SK-N-SH (cell line): Measurements from ENCODE around the gene MEGF8. TPM values are rescaled to one million over a fixed set of nuclear protein-coding genes. Genes with fewer than 3 reads are reported as not detected.

Source experiments
- CTCF ChIA-PET: fragments of 300-600, 350-600 bp; formaldehyde crosslinking; extraction: SDS; loops from one replicate; lab custom pipeline; 2021; lab: Yijun Ruan, JAX
- POLR2A ChIA-PET: fragments of 350-600 bp; sonication (Branson Sonifier 250); formaldehyde crosslinking; extraction: SDS; loops from one replicate; lab custom pipeline; 2020; ENCODE audit warnings: antibody characterized with exemption, inconsistent platforms; lab: Yijun Ruan, JAX
- DNase-seq: peaks from one replicate; pipeline ENCODE4 v3.0.0; 2012
- H2AFZ ChIP-seq: fragments of 200-600 bp; sonication (generic); 2 replicates; pipeline ENCODE4 v1.8.1; 2016; ENCODE audit warnings: antibody characterized with exemption, mild to moderate bottlenecking, low read depth
- H3F3A ChIP-seq: fragments of 200-600 bp; sonication (generic); replicated peaks from 2 replicates; pipeline ENCODE3; 2016; ENCODE audit warnings: antibody characterized with exemption, mild to moderate bottlenecking; ENCODE audit not compliant: insufficient read depth
- H3K27ac ChIP-seq, 2 experiments: fragments of 200-500 bp in 1 of 2; fragments of 200-600 bp in 1 of 2; sonication (Bioruptor generic) in 1 of 2; sonication (generic), shearing (Covaris generic) in 1 of 2; 2 replicates each; pipeline versions ENCODE4 v1.5.1 to v1.6.1; 2014 to 2016; ENCODE audit warnings: low read depth in 2 of 2, inconsistent platforms in 1 of 2, low read length in 1 of 2, mild to moderate bottlenecking in 1 of 2, mixed read lengths in 1 of 2
- H3K27me3 ChIP-seq: fragments of 200-600 bp; sonication (generic), shearing (Covaris generic); 2 replicates; pipeline ENCODE4 v1.6.1; 2016; ENCODE audit warnings: mixed run types; ENCODE audit not compliant: insufficient read depth
- H3K36me3 ChIP-seq, 2 experiments: fragments of 200-500 bp in 1 of 2; fragments of 200-600 bp in 1 of 2; sonication (Bioruptor generic) in 1 of 2; sonication (generic) in 1 of 2; replicated peaks in 1 of 2; 2 replicates each; pipeline versions ENCODE3 to v1.5.1; 2014 to 2016; ENCODE audit warnings: low read length in 1 of 2, mild to moderate bottlenecking in 1 of 2; ENCODE audit not compliant: insufficient read depth in 2 of 2, control insufficient read depth in 1 of 2
- H3K4me1 ChIP-seq, 2 experiments: fragments of 200-500 bp in 1 of 2; fragments of 200-600 bp in 1 of 2; sonication (Bioruptor generic) in 1 of 2; sonication (generic), shearing (Covaris generic) in 1 of 2; 2 replicates each; pipeline versions ENCODE4 v1.5.1 to v1.6.1; 2014 to 2016; ENCODE audit warnings: low read depth in 1 of 2, low read length in 1 of 2, mixed run types in 1 of 2; ENCODE audit not compliant: insufficient read depth in 2 of 2, control insufficient read depth in 1 of 2
- H3K4me2 ChIP-seq: fragments of 200-600 bp; sonication (generic), shearing (Covaris generic); 2 replicates; pipeline ENCODE4 v1.6.1; 2017; ENCODE audit warnings: mixed run types
- H3K4me3 ChIP-seq, 2 experiments: fragments of 200-500 bp in 1 of 2; fragments of 200-600 bp in 1 of 2; sonication (Bioruptor generic) in 1 of 2; sonication (generic), shearing (Covaris generic) in 1 of 2; 2 replicates each; pipeline versions ENCODE4 v1.5.1 to v1.8.1; 2014 to 2016; ENCODE audit warnings: low read depth in 2 of 2, inconsistent platforms in 1 of 2, low read length in 1 of 2, mild to moderate bottlenecking in 1 of 2, mixed read lengths in 1 of 2, moderate library complexity in 1 of 2
- H3K79me2 ChIP-seq: fragments of 200-600 bp; sonication (generic); 2 replicates; pipeline ENCODE4 v1.8.1; 2017; ENCODE audit warnings: mild to moderate bottlenecking; ENCODE audit not compliant: insufficient read depth
- H3K9ac ChIP-seq: fragments of 200-600 bp; sonication (generic); 2 replicates; pipeline ENCODE4 v1.6.1; 2017; ENCODE audit warnings: mixed run types
- H3K9me2 ChIP-seq: fragments of 200-600 bp; sonication (generic); 2 replicates; pipeline ENCODE4 v1.6.1; 2017; ENCODE audit warnings: mixed run types
- H3K9me3 ChIP-seq: fragments of 200-600 bp; sonication (generic); 2 replicates; pipeline ENCODE4 v1.6.1; 2017; ENCODE audit warnings: mixed run types, mild to moderate bottlenecking, moderate library complexity
- H4K20me1 ChIP-seq: fragments of 200-600 bp; sonication (generic); 2 replicates; pipeline ENCODE4 v1.6.1; 2017; ENCODE audit warnings: mild to moderate bottlenecking, mixed run types; ENCODE audit not compliant: insufficient read depth
- CHD2 ChIP-seq: fragments of 150-350 bp; IDR thresholded peaks from 2 replicates; pipeline ENCODE4 v1.6.1; 2018; ENCODE audit warnings: low read length; ENCODE audit not compliant: partially characterized antibody
- CTCF ChIP-seq: fragments of 200-600 bp; sonication (generic); IDR thresholded peaks from 2 replicates; pipeline ENCODE4 v1.6.1; 2017; ENCODE audit warnings: antibody characterized with exemption, mild to moderate bottlenecking, moderate library complexity
- EP300 ChIP-seq, 2 experiments: IDR thresholded peaks; 2 replicates each; pipeline versions ENCODE4 v1.4.0 to v1.6.1; 2012; ENCODE audit warnings: borderline replicate concordance in 1 of 2, low read depth in 1 of 2, low read length in 1 of 2
- FOXJ3 ChIP-seq: sonication (generic); formaldehyde crosslinking; IDR thresholded peaks from 2 replicates; pipeline ENCODE4 v1.5.1; 2020; ENCODE audit warnings: mild to moderate bottlenecking, missing genetic modification reagents
- FOXM1 ChIP-seq: IDR thresholded peaks from 2 replicates; pipeline ENCODE4 v1.4.0; 2012; ENCODE audit warnings: low read depth, mild to moderate bottlenecking
- GATA2 ChIP-seq: sonication (generic); formaldehyde crosslinking; IDR thresholded peaks from 2 replicates; pipeline ENCODE4 v1.5.0; 2020; ENCODE audit warnings: mild to moderate bottlenecking, missing genetic modification reagents
- IRF3 ChIP-seq: fragments of 150-350 bp; IDR thresholded peaks from 2 replicates; pipeline ENCODE4 v1.6.1; 2016; ENCODE audit warnings: mild to moderate bottlenecking, low read depth, low read length
- JUND ChIP-seq: IDR thresholded peaks from 2 replicates; pipeline ENCODE4 v1.4.0; 2012
- MEF2A ChIP-seq: IDR thresholded peaks from 2 replicates; pipeline ENCODE4 v1.4.0; 2012; ENCODE audit warnings: low read depth, borderline replicate concordance
- NFIC ChIP-seq: IDR thresholded peaks from 2 replicates; pipeline ENCODE4 v1.4.0; 2012; ENCODE audit warnings: borderline replicate concordance
- PBX3 ChIP-seq: IDR thresholded peaks from 2 replicates; pipeline ENCODE4; 2012
- RFX5 ChIP-seq: IDR thresholded peaks from 2 replicates; pipeline ENCODE4 v1.6.1; 2012; ENCODE audit warnings: mild to moderate bottlenecking, improper control_type of control experiment, low read length
- SIN3A ChIP-seq: IDR thresholded peaks from 2 replicates; pipeline ENCODE4 v1.6.1; 2012; ENCODE audit warnings: low read depth, mild to moderate bottlenecking, low read length, moderate library complexity, borderline replicate concordance
- TAF1 ChIP-seq: IDR thresholded peaks from 2 replicates; pipeline ENCODE4 v1.6.1; 2012; ENCODE audit warnings: low read depth, mild to moderate bottlenecking, low read length, moderate library complexity, borderline replicate concordance
- TCF12 ChIP-seq: IDR thresholded peaks from 2 replicates; pipeline ENCODE4 v1.4.0; 2012
- TEAD4 ChIP-seq: IDR thresholded peaks from 2 replicates; pipeline ENCODE4 v1.4.0; 2012; ENCODE audit warnings: mild to moderate bottlenecking, borderline replicate concordance; ENCODE audit not compliant: insufficient read depth
- USF2 ChIP-seq: fragments of 150-350 bp; IDR thresholded peaks from 2 replicates; pipeline ENCODE4 v1.6.1; 2017; ENCODE audit warnings: antibody characterized with exemption, low read length, low read depth, borderline replicate concordance
- YY1 ChIP-seq: IDR thresholded peaks from 2 replicates; pipeline ENCODE4 v1.4.0; 2012; ENCODE audit warnings: low read depth, mild to moderate bottlenecking
- ZBTB33 ChIP-seq: IDR thresholded peaks from 2 replicates; pipeline ENCODE4 v1.4.0; 2012; ENCODE audit warnings: low read depth, borderline replicate concordance
- WGBS: methylation state at CpG from one replicate; pipeline ENCODE4 v1.1.6; 2017; ENCODE audit warnings: low lambda C conversion rate; 5-methylcytosine and 5-hydroxymethylcytosine counted together
- polyA plus RNA-seq, 3 experiments: library from polyadenylated mRNA; depleted of rRNA; stranded (reverse); fragments of >200 nt; gene quantifications; 2 replicates each; pipeline ENCODE4 v1.2.3, GENCODE V29; 2012

MEGF8 gene
- polyA plus RNA-seq, 1 of the 3 experiments (the other 2 are of a cell fraction) = 19.1 TPM

- Histone ChIP-seq H3K4me3 (peak overlapping the region in 1 of 2 experiments; percentile 58; a peak in 1 of 4 replicates), H4K20me1 (peaks cover 24% of the 10 kb centered on the region), H3K4me1 (peaks cover 51 to 66% of the 10 kb centered on the region in 2 experiments), H2AFZ (no peak overlapping the region), H3K79me2 (peaks cover 64% of the 10 kb centered on the region), H3K27ac (peak overlapping the region; percentile 93 to 96), H3K27me3 (no peaks in the 10 kb centered on the region), H3F3A (peaks cover 41% of the 10 kb centered on the region), H3K9ac (peak overlapping the region; percentile 65; the same call in 1 of the 2 replicates), H3K4me2 (peak overlapping the region; percentile 97)
- ChIA-PET POLR2A (no interaction called here), CTCF (interaction anchor here (1.1 to 7.1 kb wide), 2 partner anchors 14 to 37 kb away, joined by 3 to 205 read pairs; partner anchors contain the start of gene GSK3A)
- DNase-seq = no peak
- WGBS = 60% methylated on average over 3 of the region's 4 CpGs
- no peak for TF ChIP-seq FOXM1
- TF ChIP-seq CHD2 = no peak
- no peak for TF ChIP-seq JUND
- TF ChIP-seq FOXJ3 (CRISPR knock-in tag) = no peak
- no peak for TF ChIP-seq PBX3
- no peak for TF ChIP-seq SIN3A
- TF ChIP-seq, all 33 proteins: peak for 0
- Histone ChIP-seq H3K36me3 (peaks cover 5 to 12% of the 10 kb centered on the region in 2 experiments), H3K9me2 (no peaks in the 10 kb centered on the region), H3K9me3 (no peaks in the 10 kb centered on the region)
These were observed 42.6 kb upstream of the MEGF8 start for GRCh38 chr19:42282819-42283187.

GRCh38 chr19:42283188-42284065 lies 42.0 kb upstream of the MEGF8 start:
- WGBS = 18% methylated on average over 19 of the region's 74 CpGs
- peak overlapping the region; percentile 39; the same call in 1 of the 2 replicates for H3K9ac ChIP-seq
- DNase-seq = peak; percentile 94
- no peaks in the 10 kb centered on the region for H3K9me2 ChIP-seq
- peaks cover 41% of the 10 kb centered on the region for H3F3A ChIP-seq
- H3K4me2 ChIP-seq = peak overlapping the region; percentile 97
- H3K4me3 ChIP-seq = peak overlapping the region; percentile 58 to 60
- H2AFZ ChIP-seq = no peak overlapping the region
- no peaks in the 10 kb centered on the region for H3K27me3 ChIP-seq
- H3K79me2 ChIP-seq = peaks cover 58% of the 10 kb centered on the region
- H3K4me1 ChIP-seq = peaks cover 45 to 59% of the 10 kb centered on the region in 2 experiments
- POLR2A ChIA-PET = no interaction called here
- no peaks in the 10 kb centered on the region for H3K9me3 ChIP-seq
- peaks cover 24% of the 10 kb centered on the region for H4K20me1 ChIP-seq
- H3K36me3 ChIP-seq = peaks cover 9 to 18% of the 10 kb centered on the region in 2 experiments
- CTCF ChIA-PET = interaction anchor here (0.7 to 7.1 kb wide), 3 partner anchors 13 to 75 kb away, joined by 3 to 205 read pairs (median 4); partner anchors contain the start of gene GSK3A
- H3K27ac ChIP-seq = peak overlapping the region; percentile 93 to 96
- TF ChIP-seq CHD2 (no peak), YY1 (no peak), GATA2 (CRISPR knock-in tag) (no peak), CTCF (no peak), MEF2A (no peak), TEAD4 (no peak), TAF1 (0 out of 2 replicates have a peak, but pooled peaks have one; percentile 7), IRF3 (no peak), ZBTB33 (no peak), NFIC (peak; percentile 79), RFX5 (no peak), EP300 (IDR thresholded peaks at IDR 0.05; ENCODE audit: borderline replicate concordance in 1 of 2, low read depth in 1 of 2, low read length in 1 of 2) (no peak), TCF12 (no peak), USF2 (no peak)
